IMR-90 (cell line): Measurements from ENCODE around the gene TOPORS. TPM values are rescaled to one million over a fixed set of nuclear protein-coding genes. Genes with fewer than 3 reads are reported as not detected.
A peak's percentile ranks its signal among the peaks of the same experiment; 100 is the strongest.

Experiments
- ATAC-seq: fragments of 200-7000 bp; cut with Tn5 transposase; 2 replicates; pipeline ENCODE4 v1.9.1; 2020; ENCODE audit warnings: low read depth, mild to moderate bottlenecking, moderate library complexity
- BruUV-seq: library from RNA; stranded (reverse); fragments of 400-500 nt; replicated peaks from 2 replicates; lab custom pipeline; 2021; lab: Mats Ljungman, UMichigan
- CTCF ChIA-PET: fragments of 300-600 bp; formaldehyde crosslinking; extraction: SDS; loops from one replicate; lab custom pipeline; 2021; ENCODE audit warnings: antibody characterized with exemption; lab: Yijun Ruan, JAX
- POLR2A ChIA-PET: fragments of 300-600 bp; sonication (Branson Sonifier 250); formaldehyde crosslinking; loops from one replicate; lab custom pipeline; 2022; ENCODE audit warnings: antibody characterized with exemption; ENCODE audit not compliant: unreplicated experiment; lab: Charles Lee
- DNase-seq: peaks from one replicate; pipeline ENCODE4 v3.0.0; 2013
- H2AFZ ChIP-seq: replicated peaks from 2 replicates; pipeline ENCODE3; 2013; ENCODE audit warnings: low read length, mild to moderate bottlenecking; ENCODE audit not compliant: poor library complexity
- H2AK5ac ChIP-seq: 2 replicates; pipeline ENCODE4 v1.6.1; 2013; ENCODE audit warnings: low read depth, low read length, inconsistent platforms
- H2AK9ac ChIP-seq: replicated peaks from 2 replicates; pipeline ENCODE3; 2013; ENCODE audit warnings: mild to moderate bottlenecking, low read depth, low read length, moderate library complexity; ENCODE audit not compliant: poor library complexity
- H2BK120ac ChIP-seq: 2 replicates; pipeline ENCODE4 v1.6.1; 2013; ENCODE audit warnings: low read depth, low read length, inconsistent platforms
- H2BK15ac ChIP-seq: 3 replicates; pipeline ENCODE4 v1.6.1; 2013; ENCODE audit warnings: low read depth, low read length, inconsistent platforms
- H2BK20ac ChIP-seq: 2 replicates; pipeline ENCODE4 v1.6.1; 2013; ENCODE audit warnings: low read depth, mild to moderate bottlenecking, inconsistent platforms, low read length, moderate library complexity
- H2BK5ac ChIP-seq: 2 replicates; pipeline ENCODE4 v1.6.1; 2013; ENCODE audit warnings: mild to moderate bottlenecking, low read depth, low read length, inconsistent platforms; ENCODE audit not compliant: poor library complexity, severe bottlenecking
- H3K14ac ChIP-seq: replicated peaks from 2 replicates; pipeline ENCODE4 v1.6.1; 2013; ENCODE audit warnings: low read depth, low read length, inconsistent platforms
- H3K18ac ChIP-seq: 2 replicates; pipeline ENCODE4 v1.6.1; 2013; ENCODE audit warnings: low read depth, low read length, control low read depth
- H3K23ac ChIP-seq: 2 replicates; pipeline ENCODE4 v1.6.1; 2013; ENCODE audit warnings: low read depth, low read length, inconsistent platforms
- H3K27ac ChIP-seq: 2 replicates; pipeline ENCODE4 v1.5.1; 2013; ENCODE audit warnings: mild to moderate bottlenecking, control low read depth, low read length; ENCODE audit not compliant: insufficient read depth
- H3K27me3 ChIP-seq: 2 replicates; pipeline ENCODE4 v1.6.1; 2013; ENCODE audit warnings: low read length; ENCODE audit not compliant: control insufficient read depth, insufficient read depth
- H3K36me3 ChIP-seq: 2 replicates; pipeline ENCODE4 v1.6.1; 2013; ENCODE audit warnings: low read length, mixed read lengths; ENCODE audit not compliant: control insufficient read depth, insufficient read depth
- H3K4ac ChIP-seq: 2 replicates; pipeline ENCODE4 v1.6.1; 2013; ENCODE audit warnings: low read depth, low read length, inconsistent platforms
- H3K4me1 ChIP-seq: 2 replicates; pipeline ENCODE4 v1.6.1; 2013; ENCODE audit warnings: low read length, mixed read lengths; ENCODE audit not compliant: control insufficient read depth, insufficient read depth
- H3K4me2 ChIP-seq: 2 replicates; pipeline ENCODE4 v1.6.1; 2013; ENCODE audit warnings: low read depth, mild to moderate bottlenecking, control low read depth, low read length, moderate library complexity
- H3K4me3 ChIP-seq: 2 replicates; pipeline ENCODE4 v1.5.1; 2013; ENCODE audit warnings: low read depth, mild to moderate bottlenecking, control low read depth, low read length, moderate library complexity; ENCODE audit not compliant: insufficient read depth
- H3K56ac ChIP-seq: 2 replicates; pipeline ENCODE4 v1.6.1; 2013; ENCODE audit warnings: low read length, inconsistent platforms; ENCODE audit not compliant: insufficient read depth; ENCODE audit errors: extremely low read depth
- H3K79me1 ChIP-seq, 2 experiments: 2 replicates each; pipeline ENCODE4 v1.6.1; 2013; ENCODE audit warnings: low read length in 2 of 2, inconsistent platforms in 1 of 2, low read depth in 1 of 2
- H3K9ac ChIP-seq: 2 replicates; pipeline ENCODE4 v1.6.1; 2013; ENCODE audit warnings: low read depth, low read length, control low read depth
- H3K9me1 ChIP-seq: 2 replicates; pipeline ENCODE4 v1.6.1; 2013; ENCODE audit warnings: low read length, inconsistent platforms; ENCODE audit not compliant: insufficient read depth
- H3K9me3 ChIP-seq: 2 replicates; pipeline ENCODE4 v1.6.1; 2013; ENCODE audit warnings: low read length; ENCODE audit not compliant: control insufficient read depth, insufficient read depth
- H4K20me1 ChIP-seq: 2 replicates; pipeline ENCODE4 v1.6.1; 2013; ENCODE audit warnings: low read length, inconsistent platforms; ENCODE audit not compliant: insufficient read depth
- H4K5ac ChIP-seq: 2 replicates; pipeline ENCODE4 v1.6.1; 2013; ENCODE audit warnings: mild to moderate bottlenecking, low read depth, low read length, control low read depth
- H4K8ac ChIP-seq, 2 experiments: 2 replicates each; pipeline ENCODE4 v1.6.1; 2013; ENCODE audit warnings: low read depth in 2 of 2, low read length in 2 of 2, control low read depth in 1 of 2, inconsistent platforms in 1 of 2
- H4K91ac ChIP-seq: 2 replicates; pipeline ENCODE4 v1.6.1; 2013; ENCODE audit warnings: low read depth, low read length, inconsistent platforms; ENCODE audit not compliant: insufficient read depth
- BHLHE40 ChIP-seq: fragments of 150-350 bp; IDR thresholded peaks from 2 replicates; pipeline ENCODE4 v1.6.1; 2016; ENCODE audit warnings: mild to moderate bottlenecking, low read depth, low read length
- CEBPB ChIP-seq: IDR thresholded peaks from 2 replicates; pipeline ENCODE4 v1.6.1; 2012; ENCODE audit warnings: low read depth, low read length, improper control_type of control experiment
- CTCF ChIP-seq: conservative IDR thresholded peaks from 2 replicates; pipeline ENCODE4 v1.5.1; 2012; ENCODE audit warnings: mild to moderate bottlenecking, low read depth, low read length, improper control_type of control experiment
- ELK1 ChIP-seq: fragments of 150-350 bp; IDR thresholded peaks from 2 replicates; pipeline ENCODE4 v1.6.1; 2016; ENCODE audit warnings: low read depth, mild to moderate bottlenecking, low read length, moderate library complexity, borderline replicate concordance
- MAFK ChIP-seq: IDR thresholded peaks from 2 replicates; pipeline ENCODE4 v1.6.1; 2012; ENCODE audit warnings: low read depth, low read length, improper control_type of control experiment
- MAZ ChIP-seq: IDR thresholded peaks from 2 replicates; pipeline ENCODE4 v1.6.1; 2012; ENCODE audit warnings: low read depth, mild to moderate bottlenecking, low read length, improper control_type of control experiment, moderate library complexity, borderline replicate concordance
- MXI1 ChIP-seq: IDR thresholded peaks from 2 replicates; pipeline ENCODE4 v1.6.1; 2012; ENCODE audit warnings: low read depth, mild to moderate bottlenecking, low read length, moderate library complexity, borderline replicate concordance
- NFE2L2 ChIP-seq: fragments of 150-350 bp; IDR thresholded peaks from 2 replicates; pipeline ENCODE4 v1.6.1; 2016; ENCODE audit warnings: low read depth, mild to moderate bottlenecking, low read length
- POLR2A ChIP-seq: IDR thresholded peaks from 2 replicates; pipeline ENCODE4 v1.6.1; 2012; ENCODE audit warnings: mild to moderate bottlenecking, low read depth, low read length
- RCOR1 ChIP-seq: IDR thresholded peaks from 2 replicates; pipeline ENCODE4 v1.6.1; 2012; ENCODE audit warnings: mild to moderate bottlenecking, low read length, improper control_type of control experiment; ENCODE audit not compliant: insufficient replicate concordance
- RFX5 ChIP-seq: IDR thresholded peaks from 2 replicates; pipeline ENCODE4 v1.8.0; 2012; ENCODE audit warnings: low read depth, mild to moderate bottlenecking, low read length, moderate library complexity
- SMC3 ChIP-seq: fragments of 150-350 bp; IDR thresholded peaks from 2 replicates; pipeline ENCODE4 v1.6.1; 2016; ENCODE audit warnings: low read depth, mild to moderate bottlenecking, antibody characterized with exemption, low read length, moderate library complexity
- USF2 ChIP-seq: fragments of 150-350 bp; IDR thresholded peaks from 2 replicates; pipeline ENCODE4 v1.6.1; 2017; ENCODE audit warnings: mild to moderate bottlenecking, antibody characterized with exemption, low read length, low read depth
- WGBS, 2 experiments: methylation state at CpG; one replicate each; pipeline versions ENCODE4 v1.1.5 to v1.1.7; 2013; ENCODE audit warnings: missing lambda C conversion rate in 2 of 2; ENCODE audit not compliant: insufficient read length in 1 of 2; ENCODE audit errors: extremely low coverage in 2 of 2; 5-methylcytosine and 5-hydroxymethylcytosine counted together
- dilution Hi-C: fragments of 300-500 bp; cut with HindIII; formaldehyde crosslinking; loops from one replicate; pipeline ENCODE4 v1.14.3; 2018; ENCODE audit warnings: low sequenced_read_pairs; ENCODE audit not compliant: unreplicated experiment
- in situ Hi-C: fragments of 300-500 bp; cut with MboI; formaldehyde crosslinking; loops from 3 replicates; pipeline ENCODE4 v1.14.3; 2019; ENCODE audit warnings: low sequenced_read_pairs, inconsistent platforms, mixed read lengths
- intact Hi-C: fragments of 100-400 bp; cut with micrococcal nuclease; formaldehyde crosslinking; loops from 2 replicates; pipeline ENCODE4 v1.10.0; 2022
- polyA plus RNA-seq, 3 experiments: library from polyadenylated mRNA; depleted of rRNA; stranded (reverse); fragments of >200 nt; gene quantifications; 2 replicates each; pipeline ENCODE4 v1.2.3, GENCODE V29; 2012; ENCODE audit warnings: low replicate concordance in 1 of 3
- total RNA-seq: library from RNA; depleted of rRNA; stranded (reverse); fragments of >200 nt; gene quantifications from 2 replicates; pipeline ENCODE4 v1.2.3, GENCODE V29; 2012

TOPORS gene
- total and polyA plus RNA-seq, 2 of the 4 experiments (the other 2 are of a cell fraction), result 7.4 to 27.8 TPM

- H3K79me1 ChIP-seq, result peaks cover 23 to 42% of the 10 kb centered on the region in 2 experiments
- no TSS peak for BruUV-seq
- DNase-seq, result peak; percentile 36
- no peak for TF ChIP-seq RFX5
- no peak for TF ChIP-seq BHLHE40
- TF ChIP-seq CTCF, result no peak
- TF ChIP-seq POLR2A, result no peak; the same call in 1 of the 2 replicates
- TF ChIP-seq MAZ, result no peak
- no peak for TF ChIP-seq MXI1
- no peak for TF ChIP-seq RCOR1
- TF ChIP-seq MAFK, result no peak
- no peak for TF ChIP-seq USF2
- no peak for TF ChIP-seq CEBPB
- no peak for TF ChIP-seq ELK1
- no peak for TF ChIP-seq SMC3
- no peak for TF ChIP-seq NFE2L2
These were observed 922 bp downstream of the TOPORS start for GRCh38 chr9:32551276-32552051.

More at GRCh38 chr9:32551276-32552051, 922 bp downstream of the TOPORS start:
- Histone ChIP-seq H3K27me3 (no peaks in the 10 kb centered on the region), H4K20me1 (peaks cover 20% of the 10 kb centered on the region), H4K8ac (peak overlapping the region; percentile 90 to 92), H3K4me3 (peak overlapping the region; percentile 94), H3K14ac (peak overlapping the region; percentile 97), H3K9ac (peak overlapping the region; percentile 55), H3K23ac (peak overlapping the region; percentile 96), H3K27ac (peak overlapping the region; percentile 46), H3K56ac (peak overlapping the region; percentile 37), H3K4me1 (no peaks in the 10 kb centered on the region; the same call in 1 of the 2 replicates), H3K9me3 (no peaks in the 10 kb centered on the region), H2AK9ac (peak overlapping the region; percentile 67), H3K36me3 (no peaks in the 10 kb centered on the region), H2AFZ (peak overlapping the region; percentile 95), H4K91ac (peak overlapping the region; percentile 74), H2BK15ac (peak overlapping the region; percentile 9; the same call in 1 of the 3 replicates), H2BK120ac (peak overlapping the region; percentile 42; the same call in 1 of the 2 replicates), H2BK5ac (peak overlapping the region; percentile 82), H4K5ac (peak overlapping the region; percentile 70), H3K9me1 (no peaks in the 10 kb centered on the region), H2BK20ac (peak overlapping the region; percentile 23), H2AK5ac (peak overlapping the region; percentile 66), H3K18ac (peak overlapping the region; percentile 40; the same call in 1 of the 2 replicates), H3K4me2 (peak overlapping the region; percentile 93), H3K4ac (peak overlapping the region; percentile 97)
- in situ Hi-C loops (no loop called here), intact Hi-C loops (loop anchor here (1.0 to 2.0 kb wide), 2 partner anchors 22 to 173 kb away; partner anchors contain the start of gene NDUFB6), dilution Hi-C loops (loop anchor here (25.0 kb wide), 1 partner anchor 114 kb away; no protein-coding TSS in a partner anchor)
- ATAC-seq, result peak; percentile 6
- 0% methylated on average over 11 of the region's 36 CpGs; no CpG with 5 or more reads in 1 of the 2 experiments for WGBS, 2 experiments
- CTCF ChIA-PET, result interaction anchor here (0.6 to 2.7 kb wide), 4 partner anchors 21 to 413 kb away, joined by 4 to 10 read pairs (median 8); no protein-coding TSS in a partner anchor
- POLR2A ChIA-PET, result interaction anchor here (0.6 kb wide), 1 partner anchor 102 kb away, joined by 3 read pairs; no protein-coding TSS in a partner anchor
